GM19035 (cell line): ENCODE data around the gene FRYL.
"Not testable (repeated sequence)": the region's sequence is repeated elsewhere in the genome, so short reads cannot be mapped to it uniquely, and the experiment has no call there.

Source experiments
- ATAC-seq: cut with Tn5 transposase; IDR thresholded peaks from one replicate; pipeline ENCODE4 v1.9.1; 2021; ENCODE audit not compliant: unreplicated experiment

FRYL gene

DNA sequence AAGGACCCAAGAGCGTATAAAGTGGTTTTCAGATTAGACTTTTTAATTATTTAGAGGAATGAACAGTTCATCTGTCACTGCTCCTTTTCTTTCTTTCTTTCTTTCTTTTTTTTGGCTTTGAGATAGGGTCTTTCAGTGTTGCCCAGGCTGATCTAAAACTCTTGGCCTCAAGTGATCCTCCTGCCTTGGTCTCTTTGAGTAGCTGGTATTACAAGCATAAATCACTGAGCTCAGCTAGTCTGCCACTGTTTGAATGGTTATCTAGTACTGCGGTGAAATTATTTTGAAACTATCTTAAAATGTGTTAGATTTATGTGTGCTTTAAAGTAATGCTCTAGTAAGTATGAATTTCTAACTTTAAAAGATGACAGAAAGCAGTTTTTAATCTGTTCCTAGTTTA lies 6.5 kb upstream of the FRYL start:
- ATAC-seq = no peak

DNA sequence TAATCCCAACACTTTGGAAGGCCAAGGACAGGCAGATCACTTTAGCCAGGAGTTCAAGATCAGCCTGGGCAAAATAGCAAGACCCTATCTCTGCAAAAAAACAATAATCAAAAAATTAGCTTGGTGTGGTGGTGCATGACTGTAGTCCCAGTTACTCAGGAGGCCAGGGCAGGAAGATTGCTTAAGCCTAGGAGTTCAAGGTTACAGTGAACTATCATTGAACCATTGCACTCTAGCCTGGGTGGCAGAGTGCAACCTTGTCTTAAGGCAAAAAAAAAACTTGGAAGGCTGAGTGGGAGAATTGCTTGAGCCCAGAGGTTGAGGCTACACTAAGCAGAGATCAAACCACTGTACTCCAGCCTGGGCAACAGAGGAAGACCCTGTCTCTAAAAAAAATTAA lies 5.2 kb upstream of the FRYL start:
- ATAC-seq = no peak

DNA sequence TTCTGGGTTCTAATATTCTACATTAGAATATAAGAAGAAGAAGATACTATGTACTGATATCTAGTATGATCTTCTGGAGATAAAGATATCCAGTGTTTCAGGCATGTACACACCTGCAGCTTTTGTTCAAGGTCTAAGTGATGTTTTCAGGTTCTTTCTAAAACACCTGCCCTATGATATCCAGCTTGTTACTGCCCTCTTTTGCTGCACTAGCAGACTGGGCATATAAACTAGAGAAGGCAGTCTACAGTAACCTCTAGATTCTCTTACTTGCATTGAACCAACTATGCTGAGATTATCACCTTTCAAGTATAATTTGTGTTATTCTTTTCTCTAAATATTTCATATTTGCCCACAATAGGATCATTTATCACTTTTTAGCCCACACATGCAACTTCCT lies 1.9 kb upstream of the FRYL start:
- ATAC-seq = no peak

DNA sequence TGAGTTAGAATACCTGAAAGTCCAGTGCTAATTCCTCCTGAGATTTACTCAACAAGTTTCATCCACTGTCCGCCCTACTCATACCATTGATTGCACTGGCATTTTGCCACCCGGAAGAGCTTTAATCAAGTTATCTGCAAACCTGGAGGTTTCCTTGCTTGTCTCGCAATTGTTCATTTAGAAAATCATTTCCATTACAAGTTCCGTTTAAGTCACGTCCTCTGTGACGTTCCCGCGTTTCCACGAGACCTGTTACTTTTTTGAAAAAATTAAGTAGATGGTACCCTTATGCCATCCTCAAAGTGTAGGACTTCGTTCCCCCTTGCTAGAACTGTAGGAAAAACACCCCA lies 761 bp upstream of the FRYL start:
- no peak for ATAC-seq

DNA sequence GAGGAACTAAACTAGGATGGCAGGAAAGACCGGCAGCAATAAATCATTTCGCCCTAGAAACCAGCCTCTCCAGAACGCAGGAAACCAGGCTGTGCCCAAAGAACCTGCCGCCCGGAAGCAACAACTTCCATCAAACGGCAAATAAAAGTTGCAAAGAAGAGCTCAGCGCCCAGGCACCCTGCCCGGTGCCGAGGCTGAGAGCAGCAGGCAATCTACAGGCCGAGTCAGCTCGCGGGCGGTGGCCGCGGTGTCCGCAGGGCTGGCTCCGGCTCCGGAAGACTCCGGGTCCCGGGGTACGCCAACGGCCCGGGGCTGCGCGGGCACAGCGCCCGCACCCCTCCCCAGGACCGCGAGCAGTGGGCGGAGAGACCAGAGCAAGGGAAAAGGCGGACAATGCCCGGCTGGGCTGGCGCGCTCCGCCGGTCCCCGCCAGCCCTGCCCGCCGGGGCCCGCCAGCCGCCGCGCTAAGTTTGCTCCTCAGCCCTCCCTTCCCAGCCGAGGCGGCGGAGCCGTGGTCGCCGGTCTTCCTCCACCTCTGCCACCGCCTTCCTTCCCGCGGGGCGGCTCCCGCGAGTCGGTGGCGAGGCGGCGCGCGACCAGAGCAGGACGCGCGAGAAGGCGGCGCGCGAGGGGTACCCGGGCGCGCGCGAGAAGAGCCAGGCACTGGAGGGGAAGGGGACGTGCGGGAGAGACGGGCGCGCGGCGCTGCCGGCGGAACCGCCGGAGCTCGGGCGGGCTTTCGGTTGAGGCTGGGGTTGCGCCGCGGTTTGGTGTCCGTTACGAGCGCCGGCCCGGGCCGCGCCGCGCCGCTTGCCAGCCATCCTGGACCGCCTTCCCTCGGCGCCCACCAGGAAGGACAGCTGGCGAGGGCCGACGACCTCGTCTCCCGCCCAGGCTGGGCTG lies 733 bp downstream of the FRYL start:
- peak; percentile 33 for ATAC-seq

DNA sequence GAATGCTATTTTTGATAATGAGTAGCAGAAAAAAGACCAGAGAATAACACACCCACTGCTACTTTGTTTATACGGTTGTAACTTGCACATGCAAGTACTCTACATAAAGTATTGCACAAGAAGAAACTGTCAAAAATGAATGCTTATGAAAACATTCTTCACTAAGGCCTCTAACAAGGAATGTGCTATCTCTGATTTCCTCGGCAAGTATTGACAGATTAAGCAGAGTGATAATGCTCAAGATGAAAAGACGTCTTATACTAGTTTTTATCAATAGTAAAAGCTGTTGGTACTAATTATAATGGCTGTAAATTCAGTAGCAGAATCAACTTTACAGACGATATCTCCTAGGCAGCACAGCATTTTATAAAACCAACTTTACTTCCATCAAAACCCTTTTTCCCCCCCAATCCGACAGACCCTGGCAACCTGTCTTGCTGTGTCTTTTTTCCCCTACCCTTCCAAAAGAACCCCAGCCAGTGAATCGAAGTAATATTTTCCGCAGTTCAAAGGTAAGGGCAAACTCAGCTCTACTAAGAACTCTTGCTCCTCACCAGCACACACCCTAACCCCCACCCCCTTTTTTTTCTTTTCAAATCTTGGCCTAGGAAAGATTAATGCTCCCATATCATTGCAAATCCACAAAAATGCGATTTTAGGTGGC lies 1.5 kb downstream of the FRYL start:
- ATAC-seq = no peak

DNA sequence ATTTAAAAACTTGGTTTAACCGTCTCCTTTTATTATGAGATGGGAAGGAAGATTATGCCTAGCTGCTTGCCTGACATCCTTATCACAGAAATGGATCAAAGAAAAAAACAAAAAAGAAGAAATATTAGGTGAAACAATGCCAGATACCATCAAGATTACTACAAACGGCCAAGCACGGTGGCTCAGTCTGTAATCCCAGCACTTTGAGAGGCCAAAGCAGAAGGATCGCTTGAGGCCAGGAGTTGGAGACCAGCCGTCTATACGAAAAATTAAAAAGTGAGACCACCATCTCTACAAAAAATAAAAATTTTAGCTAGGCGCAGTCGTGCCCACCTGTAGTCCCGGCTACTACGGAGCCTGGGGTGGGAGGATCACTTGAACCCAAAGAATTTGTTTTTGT lies 2.3 kb downstream of the FRYL start:
- ATAC-seq = no peak

DNA sequence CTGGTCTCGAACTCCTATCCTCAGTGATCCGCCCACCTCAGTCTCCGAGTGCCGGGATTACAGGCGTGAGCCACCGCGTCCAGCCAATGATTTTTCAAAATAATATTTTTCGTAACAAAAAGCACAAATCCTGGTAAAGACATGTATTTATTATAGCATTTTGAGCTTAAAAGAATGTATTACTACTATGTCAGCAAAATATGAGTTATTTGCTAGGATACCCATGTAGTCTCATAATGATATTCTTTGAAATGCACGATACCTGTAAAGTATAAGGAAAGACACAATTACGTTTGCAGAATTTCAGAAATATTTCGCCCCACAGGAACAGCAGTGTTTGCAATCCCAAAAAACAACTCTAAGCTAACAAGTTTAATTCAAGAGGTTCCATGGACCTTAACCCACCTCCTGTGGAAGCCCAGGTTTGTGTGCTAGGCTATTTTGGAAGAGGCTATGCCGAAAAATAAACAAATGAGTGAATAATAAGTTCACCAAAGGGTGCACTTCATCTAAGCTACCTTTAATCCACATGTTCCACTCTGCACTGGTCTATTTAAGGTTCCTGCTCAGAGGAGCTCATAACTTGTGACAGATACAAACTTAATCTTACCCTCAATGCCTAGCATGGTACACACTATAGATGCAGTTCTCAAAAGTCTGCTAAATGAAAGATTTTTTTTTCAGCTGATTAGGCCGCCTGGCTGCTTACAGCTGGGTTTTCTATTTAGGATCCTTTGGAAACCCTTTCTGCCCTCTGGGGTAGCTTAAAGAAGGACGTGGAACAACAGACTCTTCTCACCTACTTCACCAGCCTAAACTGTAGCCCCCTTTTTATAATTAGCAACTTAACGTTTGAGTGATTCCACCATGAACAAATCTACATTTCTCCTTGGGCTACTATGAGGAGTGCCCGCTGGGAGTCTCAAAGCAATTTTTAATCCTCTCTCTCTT lies 5.0 kb downstream of the FRYL start:
- no peak for ATAC-seq

DNA sequence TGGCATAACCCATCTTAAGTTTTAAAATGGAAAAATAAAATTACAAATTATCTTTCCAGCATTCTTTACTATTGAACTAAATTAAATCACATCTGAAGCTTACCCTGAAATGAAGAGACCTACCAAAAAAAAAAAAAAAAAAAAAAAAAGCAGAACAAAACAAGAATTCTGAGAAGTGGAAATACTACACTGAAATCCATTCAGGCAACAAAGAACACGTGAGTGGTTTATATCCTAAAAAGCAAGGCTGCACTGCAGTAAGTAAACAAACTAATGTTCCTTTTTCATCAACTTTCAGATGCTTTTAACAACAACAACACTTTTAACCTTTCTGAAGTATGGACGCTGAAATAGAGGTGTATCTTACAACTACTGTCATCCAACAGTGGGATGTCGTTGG lies 7.5 kb downstream of the FRYL start:
- ATAC-seq = no peak

DNA sequence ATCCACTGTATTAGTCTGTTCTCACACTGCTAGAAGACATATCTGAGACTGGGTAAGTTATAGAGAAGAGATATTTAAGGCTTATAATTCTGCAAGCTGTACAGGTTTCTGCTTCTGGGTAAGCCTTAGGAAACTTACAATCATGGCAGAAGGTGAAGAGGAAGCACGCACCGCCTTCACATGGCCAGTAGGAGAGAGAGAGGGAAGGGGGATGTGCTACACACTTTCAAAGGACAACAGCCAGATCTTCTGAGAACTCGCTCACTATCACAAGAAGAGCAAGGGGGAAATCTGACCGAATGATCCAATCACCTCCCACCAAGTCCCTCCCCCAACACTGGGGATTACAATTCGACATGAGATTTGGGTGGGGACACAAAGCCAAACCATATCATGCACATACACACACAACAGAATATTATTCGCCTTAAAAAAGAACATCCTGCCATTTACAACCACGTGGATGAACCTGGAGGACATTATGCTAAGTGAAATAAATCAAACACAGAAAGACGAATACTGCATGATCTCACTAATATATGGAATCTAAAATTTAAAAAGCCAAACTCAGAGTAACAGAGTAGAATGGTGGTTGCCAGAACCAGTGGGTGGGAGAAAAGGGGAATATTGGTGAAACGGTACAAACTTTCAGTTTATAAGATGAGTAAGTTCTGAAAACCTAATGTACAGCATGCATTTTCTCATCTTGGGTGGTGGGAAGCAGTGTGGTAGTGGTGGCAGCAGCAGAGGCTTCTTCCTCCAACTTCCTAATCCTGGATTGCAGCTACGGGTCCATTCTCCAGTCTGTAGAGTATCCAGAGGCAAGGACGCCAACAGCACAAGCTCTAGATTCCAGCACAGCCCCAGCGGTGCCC lies 12.8 kb downstream of the FRYL start:
- no peak for ATAC-seq

DNA sequence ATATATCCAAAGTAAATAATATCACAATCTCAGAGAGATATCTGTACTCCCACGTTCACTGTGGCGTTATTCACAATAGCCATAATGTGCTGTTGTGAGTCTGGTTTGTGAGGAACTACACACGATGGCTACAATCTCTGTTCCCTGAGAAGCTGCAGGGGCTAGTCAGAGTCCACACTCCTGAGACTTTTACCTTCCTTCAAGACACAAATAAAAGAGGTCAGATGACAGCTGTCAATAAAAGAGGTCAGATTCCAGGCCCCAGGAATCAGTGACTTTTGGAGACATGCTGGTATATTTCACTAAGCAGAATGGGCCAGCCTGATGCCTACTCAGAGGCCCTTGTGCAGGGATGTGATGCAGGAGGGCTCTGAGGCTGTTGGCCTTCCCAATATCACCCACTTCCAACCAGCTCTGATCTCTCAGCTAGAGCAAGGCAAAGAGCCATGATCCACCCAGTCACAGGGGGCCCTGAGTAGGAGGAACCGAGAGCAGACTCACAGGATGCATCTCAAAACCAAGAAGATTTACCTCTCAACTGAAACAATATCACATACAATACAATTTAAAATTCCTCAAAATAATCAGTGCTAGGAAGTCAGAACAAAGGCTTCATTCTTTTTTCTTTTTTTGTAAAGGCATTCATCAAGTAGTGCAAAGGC lies 13.8 kb downstream of the FRYL start:
- peak; percentile 59 for ATAC-seq

DNA sequence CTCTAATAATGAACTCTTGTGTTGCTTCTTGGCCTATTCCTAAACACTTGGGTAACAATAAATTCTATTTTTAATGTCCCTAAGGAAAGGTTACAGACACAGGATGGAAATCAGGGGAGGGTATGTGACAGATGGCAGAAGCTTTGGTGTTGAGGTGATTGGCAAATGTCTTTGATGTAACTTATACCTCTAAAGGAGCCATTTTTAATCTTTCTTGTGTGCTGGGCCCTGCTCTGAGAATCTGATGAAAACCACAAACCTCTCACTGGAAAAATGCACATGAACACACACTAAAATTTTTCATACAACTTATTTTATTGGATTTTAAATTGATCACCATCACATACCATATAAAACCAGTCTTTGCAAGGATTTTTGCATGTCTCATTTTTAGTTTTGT lies 17.7 kb downstream of the FRYL start:
- no peak for ATAC-seq

DNA sequence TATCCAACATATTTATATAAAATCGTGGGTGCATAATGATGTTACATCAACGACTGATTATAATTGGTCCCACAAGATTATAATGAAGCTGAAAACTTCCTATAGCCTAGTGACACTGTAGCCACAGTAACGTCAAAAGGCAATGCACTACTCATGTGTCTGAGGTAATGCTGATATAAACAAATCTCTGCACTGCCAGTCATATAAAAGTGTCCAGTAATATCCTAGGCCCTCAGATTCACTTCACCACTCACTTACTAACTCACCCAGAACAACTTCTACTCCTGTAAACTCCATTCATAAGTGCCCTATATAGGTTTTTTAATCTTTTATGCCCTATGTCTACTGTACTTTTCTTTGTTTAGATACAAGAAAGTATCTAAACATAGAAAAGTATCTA lies 18.8 kb downstream of the FRYL start:
- no peak for ATAC-seq

DNA sequence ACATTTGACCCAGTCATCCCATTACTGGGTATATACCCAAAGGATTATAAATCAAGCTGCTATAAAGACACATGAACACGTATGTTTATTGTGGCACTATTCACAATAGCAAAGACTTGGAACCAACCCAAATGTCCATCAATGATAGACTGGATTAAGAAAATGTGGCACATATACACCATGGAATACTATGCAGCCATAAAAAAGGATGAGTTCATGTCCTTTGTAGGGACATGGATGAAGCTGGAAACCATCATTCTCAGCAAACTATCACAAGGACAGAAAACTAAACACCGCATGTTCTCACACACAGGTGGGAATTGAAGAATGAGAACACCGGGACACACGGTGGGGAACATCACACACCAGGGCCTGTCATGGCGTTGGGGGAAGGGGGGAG lies 21.4 kb downstream of the FRYL start:
- ATAC-seq = not testable (repeated sequence)

DNA sequence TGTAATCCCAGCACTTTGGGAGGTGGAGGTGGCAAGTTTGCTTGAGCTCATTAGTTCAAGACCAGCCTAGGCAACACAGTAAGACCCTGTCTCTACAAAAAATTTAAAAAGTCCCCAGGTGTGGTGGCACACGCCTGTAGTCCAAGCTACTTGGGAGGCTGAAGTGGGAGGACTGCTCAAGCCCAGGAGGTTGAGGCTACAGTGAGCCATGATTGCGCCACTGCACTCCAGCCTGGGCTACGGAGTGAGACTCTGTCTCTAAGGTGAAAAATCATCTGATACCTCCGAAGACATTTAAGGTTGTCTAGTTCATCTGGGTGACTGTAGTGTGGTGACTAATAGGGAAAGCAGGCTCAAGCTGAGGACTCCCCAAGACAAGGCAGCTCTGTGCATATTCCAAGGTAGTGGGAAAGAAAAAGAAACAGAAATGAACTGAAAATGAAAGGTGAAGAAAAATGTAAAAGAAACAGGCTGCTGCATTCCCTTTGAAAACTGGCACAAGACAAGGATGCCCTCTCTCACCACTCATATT lies 23.3 kb downstream of the FRYL start:
- no peak for ATAC-seq

DNA sequence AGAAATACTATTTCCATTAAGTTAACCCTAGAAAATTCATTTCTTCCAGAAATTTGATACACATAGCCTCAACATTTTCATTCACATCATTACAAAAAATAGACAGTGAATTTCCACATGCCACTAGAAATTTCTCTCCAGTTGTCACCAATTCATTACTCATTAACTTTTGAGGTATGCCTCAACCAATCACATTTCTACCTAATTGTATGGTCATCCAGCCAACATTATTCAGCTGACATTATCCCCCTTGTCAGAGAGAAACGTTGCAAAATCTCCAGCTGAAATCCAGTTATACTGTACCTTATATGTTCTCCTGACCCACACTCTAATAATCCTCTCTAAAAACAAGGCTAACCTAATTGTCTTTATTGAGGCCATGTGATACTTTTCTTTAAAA lies 24.8 kb downstream of the FRYL start:
- ATAC-seq = no peak

DNA sequence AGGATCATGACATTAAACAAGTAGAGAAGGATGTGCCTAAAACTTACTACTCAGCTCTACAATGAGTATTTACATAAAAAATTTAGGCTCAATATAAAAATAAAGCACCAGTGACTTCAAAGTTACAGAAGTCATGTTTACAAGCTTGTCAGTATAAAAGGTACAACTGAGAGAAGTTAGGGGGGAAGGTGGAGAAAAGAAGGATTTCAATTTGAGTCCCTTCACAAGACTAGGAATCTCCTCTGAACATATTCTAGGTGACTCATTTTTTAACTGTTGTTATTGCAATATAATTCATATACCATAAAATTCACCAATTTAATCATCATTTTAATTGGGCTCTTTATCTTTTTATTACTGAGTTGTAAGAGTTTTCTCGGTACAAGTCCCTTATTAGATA lies 26.9 kb downstream of the FRYL start:
- ATAC-seq = no peak

DNA sequence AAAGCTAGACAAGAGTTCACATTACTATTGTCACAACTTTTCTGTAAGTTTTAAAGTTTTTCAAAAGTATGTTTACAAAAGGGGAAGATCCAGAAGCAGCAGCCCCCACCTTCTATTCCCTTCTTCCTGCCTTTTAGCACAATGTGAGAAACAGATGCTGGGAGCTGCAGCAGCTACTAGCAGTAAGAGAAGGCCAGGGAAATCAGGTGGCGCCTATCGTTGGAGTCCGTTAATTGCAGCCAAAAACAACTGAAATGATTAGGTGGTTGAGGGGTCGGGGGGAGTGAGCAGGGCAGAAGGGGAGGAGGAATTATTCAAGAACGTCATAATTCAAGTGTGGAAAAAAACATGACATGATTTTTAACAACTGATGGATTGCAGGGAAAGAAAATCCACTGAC lies 27.4 kb downstream of the FRYL start:
- ATAC-seq = no peak

DNA sequence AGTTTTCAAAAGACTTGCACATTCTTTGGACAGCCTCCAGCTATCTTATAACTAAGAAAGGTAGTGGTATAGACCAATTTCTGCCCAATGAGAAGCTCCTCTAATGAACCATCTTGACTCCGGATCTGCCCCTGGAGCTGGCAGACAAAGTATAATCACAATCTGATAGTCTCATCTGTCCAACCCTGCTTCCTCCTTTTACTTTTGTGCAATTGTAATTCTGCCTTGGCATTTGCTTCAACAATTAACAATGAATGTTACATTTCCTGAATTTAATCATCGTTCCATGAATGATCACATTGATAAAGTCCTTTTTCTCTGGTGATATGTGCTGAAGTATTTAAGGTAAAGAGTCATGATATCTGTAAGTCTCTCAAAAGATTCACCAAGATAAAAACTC lies 27.8 kb downstream of the FRYL start:
- ATAC-seq = no peak
